ENCODE data around the gene PRR13.

GRCh38 chr12:53427905-53428594, 13.5 kb upstream of the PRR13 start:
- TF ChIP-seq SUZ12 (IDR thresholded peaks at IDR 0.05; ENCODE audit: extremely low read depth, insufficient read depth, insufficient read length) (no peak), ZNF274 (IDR thresholded peaks at IDR 0.05; ENCODE audit: low read depth, low read length) (no peak)
